ENCODE data around the gene MORC1. TPM values are rescaled to one million over a fixed set of nuclear protein-coding genes. Genes with fewer than 3 reads are reported as not detected.

MORC1 gene, protein sequence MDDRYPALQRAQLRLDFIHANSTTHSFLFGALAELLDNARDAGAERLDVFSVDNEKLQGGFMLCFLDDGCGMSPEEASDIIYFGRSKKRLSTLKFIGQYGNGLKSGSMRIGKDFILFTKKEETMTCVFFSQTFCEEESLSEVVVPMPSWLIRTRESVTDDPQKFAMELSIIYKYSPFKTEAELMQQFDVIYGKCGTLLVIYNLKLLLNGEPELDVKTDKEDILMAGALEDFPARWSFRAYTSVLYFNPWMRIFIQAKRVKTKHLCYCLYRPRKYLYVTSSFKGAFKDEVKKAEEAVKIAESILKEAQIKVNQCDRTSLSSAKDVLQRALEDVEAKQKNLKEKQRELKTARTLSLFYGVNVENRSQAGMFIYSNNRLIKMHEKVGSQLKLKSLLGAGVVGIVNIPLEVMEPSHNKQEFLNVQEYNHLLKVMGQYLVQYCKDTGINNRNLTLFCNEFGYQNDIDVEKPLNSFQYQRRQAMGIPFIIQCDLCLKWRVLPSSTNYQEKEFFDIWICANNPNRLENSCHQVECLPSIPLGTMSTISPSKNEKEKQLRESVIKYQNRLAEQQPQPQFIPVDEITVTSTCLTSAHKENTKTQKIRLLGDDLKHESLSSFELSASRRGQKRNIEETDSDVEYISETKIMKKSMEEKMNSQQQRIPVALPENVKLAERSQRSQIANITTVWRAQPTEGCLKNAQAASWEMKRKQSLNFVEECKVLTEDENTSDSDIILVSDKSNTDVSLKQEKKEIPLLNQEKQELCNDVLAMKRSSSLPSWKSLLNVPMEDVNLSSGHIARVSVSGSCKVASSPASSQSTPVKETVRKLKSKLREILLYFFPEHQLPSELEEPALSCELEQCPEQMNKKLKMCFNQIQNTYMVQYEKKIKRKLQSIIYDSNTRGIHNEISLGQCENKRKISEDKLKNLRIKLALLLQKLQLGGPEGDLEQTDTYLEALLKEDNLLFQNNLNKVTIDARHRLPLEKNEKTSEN
- total RNA-seq (2022; extraction: Qiagen RNA extraction): not detected in 5 replicates

GRCh38 chr3:109117939-109118338 is at the start of gene MORC1:
TSS of gene MORC1 (minus strand) at chr3:109118134. CDS start at chr3:109118059, 75 bp downstream.

GRCh38 chr3:109136523-109136922 is 18.6 kb upstream of the MORC1 start, which contains the start of gene C3orf85:
TSS of gene C3orf85 (plus strand) at chr3:109136719. CDS start at chr3:109136848, 129 bp downstream.

DNA sequence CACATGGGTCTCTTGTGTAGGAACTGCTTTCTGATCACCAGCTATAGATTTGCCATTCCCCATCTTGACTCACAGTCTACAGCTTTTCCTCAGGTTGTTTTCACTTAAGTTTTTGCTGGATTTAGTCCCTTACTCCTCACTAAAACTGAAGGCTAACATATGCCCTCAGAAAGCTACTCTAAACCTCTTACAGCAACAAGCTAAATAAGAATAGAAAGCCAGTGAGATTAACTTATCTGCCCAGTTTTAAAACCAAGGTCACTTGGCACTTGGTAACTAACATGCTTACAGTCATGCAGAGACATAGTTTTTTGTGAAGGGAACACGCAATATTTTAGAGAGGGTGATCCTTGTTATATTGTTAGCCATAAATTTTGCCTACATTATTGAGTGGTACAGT is 164.2 kb downstream of the MORC1 start, which contains the start of gene GUCA1C:
TSS of gene GUCA1C (minus strand) at position 180 of the 400 bp plus-strand sequence. CDS start at position 63, 117 bp downstream.

Other genes with a start within 250 kb of the MORC1 start
- gene GUCA1C, start 164.3 kb downstream of the MORC1 start, total RNA-seq (2022; extraction: Qiagen RNA extraction): not detected in 5 replicates
- gene C3orf85, start 18.6 kb upstream of the MORC1 start, total RNA-seq (2022; extraction: Qiagen RNA extraction): not detected in 5 replicates
- gene DPPA2, start 198.4 kb upstream of the MORC1 start, total RNA-seq (2022; extraction: Qiagen RNA extraction): not detected in 5 replicates
- gene DPPA4, start 219.4 kb upstream of the MORC1 start, total RNA-seq (2022; extraction: Qiagen RNA extraction): not detected in 5 replicates